Measurements from ENCODE around the gene BAZ2A.

Gene BAZ2A

GRCh38 chr12:56628671-56629458 lies 1.3 kb downstream of the BAZ2A start (continued):
- TF ChIP-seq ZNF645 (tag by site-specific recombination; IDR thresholded peaks at IDR 0.05) = no peak
- TF ChIP-seq ZBTB44 (tag by site-specific recombination; IDR thresholded peaks at IDR 0.05) = no peak
- no peak for TF ChIP-seq ZNF658 (tag by site-specific recombination; IDR thresholded peaks at IDR 0.05)
- no peak for TF ChIP-seq ZNF16 (tag by site-specific recombination; IDR thresholded peaks at IDR 0.05; ENCODE audit: low read depth)
- TF ChIP-seq ZNF776 (tag by site-specific recombination; IDR thresholded peaks at IDR 0.05; ENCODE audit: borderline replicate concordance) = no peak
- TF ChIP-seq ZNF157 (tag by site-specific recombination; IDR thresholded peaks at IDR 0.05) = no peak
- TF ChIP-seq KLF7 (tag by site-specific recombination; IDR thresholded peaks at IDR 0.05; ENCODE audit: borderline replicate concordance) = no peak
- TF ChIP-seq ZNF660 (tag by site-specific recombination; IDR thresholded peaks at IDR 0.05) = 0 out of 2 replicates have a peak, but pooled peaks have one; percentile 26
- no peak for TF ChIP-seq ZNF341 (tag by site-specific recombination; IDR thresholded peaks at IDR 0.05; ENCODE audit: low read depth)
- TF ChIP-seq PRDM1 (tag by site-specific recombination; IDR thresholded peaks at IDR 0.05) = peak; percentile 82
- peak; percentile 23; the same call in 1 of the 2 replicates for TF ChIP-seq REST (tag by site-specific recombination; IDR thresholded peaks at IDR 0.05)
- TF ChIP-seq ZNF560 (tag by site-specific recombination; IDR thresholded peaks at IDR 0.05; ENCODE audit: borderline replicate concordance) = no peak
- no peak for TF ChIP-seq SETDB1 (IDR thresholded peaks at IDR 0.05; ENCODE audit: insufficient read length, low read length)
- no peak for TF ChIP-seq ZNF514 (tag by site-specific recombination; IDR thresholded peaks at IDR 0.05)
- TF ChIP-seq ZNF404 (tag by site-specific recombination; IDR thresholded peaks at IDR 0.05) = no peak
- no peak for TF ChIP-seq ZNF302 (tag by site-specific recombination; IDR thresholded peaks at IDR 0.05; ENCODE audit: low read depth)
- no peak for TF ChIP-seq KLF17 (tag by site-specific recombination; IDR thresholded peaks at IDR 0.05)
- TF ChIP-seq KLF10 (tag by site-specific recombination; IDR thresholded peaks at IDR 0.05) = 0 out of 2 replicates have a peak, but pooled peaks have one; percentile 27
- TF ChIP-seq GLIS2 (tag by site-specific recombination; IDR thresholded peaks at IDR 0.05) = no peak
- TF ChIP-seq ZNF132 (tag by site-specific recombination; IDR thresholded peaks at IDR 0.05; ENCODE audit: borderline replicate concordance) = no peak
- no peak for TF ChIP-seq SP7 (tag by site-specific recombination; IDR thresholded peaks at IDR 0.05)
- no peak for TF ChIP-seq ZNF830 (tag by site-specific recombination; IDR thresholded peaks at IDR 0.05; ENCODE audit: low read depth)
- no peak for TF ChIP-seq ZNF664 (tag by site-specific recombination; IDR thresholded peaks at IDR 0.05)
- TF ChIP-seq YY1 (tag by site-specific recombination; IDR thresholded peaks at IDR 0.05) = peak; percentile 51; the same call in 1 of the 2 replicates
- TF ChIP-seq PATZ1 (tag by site-specific recombination; IDR thresholded peaks at IDR 0.05) = no peak; the same call in 1 of the 2 replicates
- no peak for TF ChIP-seq ELK4 (IDR thresholded peaks at IDR 0.05; ENCODE audit: borderline replicate concordance, low read depth, low read length)
- no peak for TF ChIP-seq HOXC10 (CRISPR knock-in tag; IDR thresholded peaks at IDR 0.05)
- no peak for TF ChIP-seq ZXDB (tag by site-specific recombination; IDR thresholded peaks at IDR 0.05)

Measured in HEK293 (cell line).